NCI-H748 (cell line): ENCODE data around the gene TMEM132D.
"Not testable (repeated sequence)": the region's sequence is repeated elsewhere in the genome, so short reads cannot be mapped to it uniquely, and the experiment has no call there.

Source experiments
- DNase-seq: peaks from one replicate; lab custom pipeline; 2025; ENCODE audit not compliant: unreplicated experiment; lab: John Stamatoyannopoulos, UW

TMEM132D gene

DNA sequence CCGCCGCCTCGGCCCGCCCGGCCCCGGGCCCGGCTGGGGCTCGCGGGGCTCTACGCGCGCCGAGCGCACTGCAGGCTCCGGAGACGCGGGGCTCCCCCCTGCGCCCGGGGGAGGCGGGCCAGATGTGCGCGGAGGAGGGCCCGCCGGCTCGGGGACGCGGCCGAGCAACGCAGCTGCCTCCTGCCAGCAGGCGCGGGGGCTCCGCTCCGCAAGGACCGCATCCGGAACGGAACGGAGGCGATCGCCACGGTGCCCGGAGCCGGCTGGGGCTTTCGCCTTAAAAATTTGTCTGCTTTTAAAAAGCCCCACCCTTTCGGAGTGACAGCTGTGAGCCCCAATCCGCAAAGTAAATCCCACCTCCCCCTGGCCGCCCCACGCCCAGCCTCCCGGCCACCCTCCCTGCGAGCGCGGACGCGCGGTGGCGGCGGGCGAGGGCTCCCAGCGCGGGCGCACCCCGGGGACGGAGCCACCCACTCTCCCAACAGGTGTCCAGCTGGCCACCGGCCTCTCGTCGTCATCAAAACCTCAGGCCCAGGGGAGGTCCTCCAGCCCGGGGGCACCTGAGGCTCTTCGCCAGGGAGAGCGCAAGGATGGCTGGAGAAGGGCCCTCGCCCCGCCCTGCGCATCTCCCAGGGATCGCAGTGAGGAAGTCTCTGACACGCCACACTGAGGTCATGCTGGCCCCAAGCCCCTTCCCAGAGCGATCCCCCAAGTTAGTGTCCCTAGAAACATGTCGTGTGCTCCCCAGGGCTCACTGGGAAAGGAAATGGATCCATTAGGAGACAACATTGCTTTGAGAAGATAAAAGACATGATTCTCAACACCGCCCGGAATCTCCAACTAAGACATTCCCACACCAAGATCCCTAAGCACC, at the start of gene TMEM132D:
TMEM132D (minus strand) TSS at position 70 of the 874 bp plus-strand sequence.
- DNase-seq, result peak; percentile 88

DNA sequence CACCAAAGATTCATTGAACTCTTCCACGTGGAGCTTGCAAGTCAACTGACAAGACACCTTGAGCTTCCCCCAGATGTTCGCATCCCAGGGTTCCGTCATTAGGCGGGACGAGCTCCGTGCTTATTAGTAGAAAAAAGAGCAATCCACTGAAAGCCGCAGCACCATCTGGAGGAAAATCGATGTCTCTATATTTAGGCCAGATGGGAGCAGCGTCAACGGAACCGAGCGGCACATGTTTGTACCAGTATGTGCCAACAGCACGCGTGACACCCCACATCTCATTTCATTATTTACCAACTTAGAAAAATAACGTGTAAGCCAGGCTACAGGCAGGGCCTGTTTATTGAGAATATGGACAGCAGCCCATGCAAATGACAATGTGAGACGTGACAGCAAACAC, 45.8 kb upstream of the TMEM132D start:
- no peak for DNase-seq

DNA sequence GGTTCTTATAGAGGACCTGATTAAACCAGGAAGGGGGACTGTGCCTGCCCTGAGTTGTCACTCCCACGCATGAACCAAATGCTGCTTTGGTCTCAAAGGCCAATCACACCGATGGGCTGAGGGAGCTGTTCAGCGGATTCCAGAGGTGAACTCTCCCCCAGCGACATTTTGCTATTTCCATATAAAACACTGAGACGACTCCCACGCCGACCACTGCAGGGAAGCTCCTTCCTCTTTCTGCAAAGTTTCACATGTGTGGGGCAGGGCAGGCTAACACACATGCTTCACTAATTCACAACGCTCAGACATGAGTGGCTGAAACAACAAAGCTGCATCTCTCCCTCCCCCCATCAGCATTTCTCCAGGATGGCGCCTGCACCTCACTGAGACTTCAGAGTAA, 37.8 kb upstream of the TMEM132D start:
- DNase-seq, result no peak

DNA sequence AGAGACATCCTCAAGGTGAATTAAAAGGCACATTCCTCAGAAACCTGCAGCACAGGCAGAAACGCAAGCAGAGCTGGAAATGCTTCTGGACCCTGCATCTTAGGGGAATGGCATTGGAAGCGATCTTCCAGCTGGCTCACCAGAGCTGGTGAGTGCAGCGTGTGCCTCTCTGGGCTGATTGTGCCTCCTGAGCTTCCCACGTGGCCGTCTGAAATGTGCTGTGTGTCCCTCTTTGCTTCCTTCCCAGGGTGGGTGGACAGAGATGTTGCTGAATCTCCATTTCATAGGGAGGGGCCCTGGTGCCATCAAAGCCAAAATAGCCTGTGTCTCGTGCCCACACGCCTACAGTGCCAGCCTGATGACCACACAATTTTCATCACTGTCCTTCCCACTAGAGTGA, 34.3 kb upstream of the TMEM132D start:
- DNase-seq, result peak; percentile 50

DNA sequence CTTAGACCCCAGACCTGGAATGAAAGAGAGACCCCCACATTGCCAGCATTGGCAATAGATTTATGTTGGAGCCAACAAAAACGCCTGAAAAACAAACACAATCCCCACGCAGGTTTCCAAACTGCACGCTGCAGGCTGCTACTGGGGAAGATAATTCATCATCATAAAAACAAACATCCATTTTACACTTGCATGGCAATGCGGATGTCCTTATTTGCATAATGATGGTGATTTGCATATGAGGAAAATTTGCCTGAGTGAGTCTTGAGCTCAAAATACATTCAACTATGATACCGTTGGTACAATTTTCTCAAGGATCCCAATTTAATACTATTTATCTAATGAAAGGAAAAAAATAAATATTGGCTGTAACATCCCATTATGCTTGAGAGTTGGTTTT, 33.6 kb upstream of the TMEM132D start:
- peak; percentile 83 for DNase-seq

DNA sequence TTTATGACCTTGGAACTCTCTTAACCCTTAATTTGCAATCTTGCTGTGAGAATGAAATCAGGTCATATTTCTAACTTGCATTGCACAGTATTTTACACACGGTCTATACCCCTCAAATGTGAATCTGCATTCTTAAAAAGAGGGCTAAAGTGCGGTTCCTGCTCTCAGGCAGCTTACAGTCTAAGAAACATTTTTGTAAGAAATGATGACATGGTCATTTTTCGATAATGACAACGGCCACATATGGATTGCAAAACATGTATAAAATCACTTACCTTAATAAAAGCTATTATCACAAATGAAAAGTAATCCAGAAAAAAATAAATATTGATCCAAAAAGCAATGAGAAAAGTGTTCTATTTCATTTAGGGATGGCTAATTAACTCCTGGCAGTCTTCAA, 24.8 kb upstream of the TMEM132D start:
- DNase-seq, result no peak

DNA sequence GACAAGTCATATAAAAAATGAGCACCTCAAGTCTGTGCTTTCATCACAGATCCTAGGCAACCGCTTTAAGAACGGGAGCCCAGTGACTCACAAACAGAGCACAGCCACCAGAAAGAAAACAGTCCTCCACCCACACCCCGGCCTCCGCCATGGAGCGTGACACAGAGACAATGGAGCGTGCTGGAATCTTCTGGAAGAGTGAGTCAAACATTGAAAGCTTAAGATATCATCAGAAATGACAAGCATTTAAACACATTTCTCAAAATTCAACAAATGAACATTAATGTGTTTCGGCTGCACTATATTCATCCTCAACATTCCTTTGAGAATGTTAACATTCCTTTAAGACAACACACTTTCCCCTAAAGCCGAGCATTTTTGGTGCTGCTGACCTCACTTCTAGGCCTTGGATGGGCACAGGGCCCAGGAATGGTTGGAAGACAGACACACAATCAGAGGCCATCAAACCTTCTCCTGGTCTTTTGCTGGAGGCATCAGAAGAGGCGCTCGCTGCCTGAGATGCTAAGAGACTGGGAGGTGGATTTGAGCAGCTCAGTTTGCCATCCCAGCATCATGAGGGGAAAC, 23.6 kb upstream of the TMEM132D start:
- no peak for DNase-seq

DNA sequence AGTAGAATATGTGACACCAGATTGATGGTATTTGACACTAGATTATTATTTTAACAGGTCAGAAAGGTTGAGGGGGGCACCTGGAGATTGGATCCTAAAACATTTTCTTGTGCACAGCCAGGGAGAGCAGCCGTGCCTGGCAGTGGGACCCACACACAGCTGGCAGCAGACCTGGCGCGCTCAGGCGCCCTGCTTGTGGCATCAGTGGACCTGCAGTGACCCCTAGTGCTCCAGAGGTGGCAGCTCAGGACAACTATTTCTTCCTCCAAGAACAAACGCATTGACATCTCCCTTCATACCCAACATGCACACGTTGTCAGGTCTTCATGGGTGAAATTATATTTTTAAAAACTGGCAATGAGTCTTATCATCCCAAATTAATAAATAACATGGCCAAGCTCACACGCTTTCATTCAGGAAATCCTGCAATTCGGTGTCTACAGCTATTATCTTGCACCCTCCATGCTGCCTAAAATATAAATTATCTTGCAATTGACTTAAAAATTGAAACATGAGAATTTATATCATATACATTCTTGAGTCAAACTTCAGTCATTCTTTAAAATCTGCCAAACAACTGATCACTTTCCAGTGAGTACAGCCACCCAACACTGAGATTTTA, 7.7 kb upstream of the TMEM132D start:
- peak; percentile 88 for DNase-seq

DNA sequence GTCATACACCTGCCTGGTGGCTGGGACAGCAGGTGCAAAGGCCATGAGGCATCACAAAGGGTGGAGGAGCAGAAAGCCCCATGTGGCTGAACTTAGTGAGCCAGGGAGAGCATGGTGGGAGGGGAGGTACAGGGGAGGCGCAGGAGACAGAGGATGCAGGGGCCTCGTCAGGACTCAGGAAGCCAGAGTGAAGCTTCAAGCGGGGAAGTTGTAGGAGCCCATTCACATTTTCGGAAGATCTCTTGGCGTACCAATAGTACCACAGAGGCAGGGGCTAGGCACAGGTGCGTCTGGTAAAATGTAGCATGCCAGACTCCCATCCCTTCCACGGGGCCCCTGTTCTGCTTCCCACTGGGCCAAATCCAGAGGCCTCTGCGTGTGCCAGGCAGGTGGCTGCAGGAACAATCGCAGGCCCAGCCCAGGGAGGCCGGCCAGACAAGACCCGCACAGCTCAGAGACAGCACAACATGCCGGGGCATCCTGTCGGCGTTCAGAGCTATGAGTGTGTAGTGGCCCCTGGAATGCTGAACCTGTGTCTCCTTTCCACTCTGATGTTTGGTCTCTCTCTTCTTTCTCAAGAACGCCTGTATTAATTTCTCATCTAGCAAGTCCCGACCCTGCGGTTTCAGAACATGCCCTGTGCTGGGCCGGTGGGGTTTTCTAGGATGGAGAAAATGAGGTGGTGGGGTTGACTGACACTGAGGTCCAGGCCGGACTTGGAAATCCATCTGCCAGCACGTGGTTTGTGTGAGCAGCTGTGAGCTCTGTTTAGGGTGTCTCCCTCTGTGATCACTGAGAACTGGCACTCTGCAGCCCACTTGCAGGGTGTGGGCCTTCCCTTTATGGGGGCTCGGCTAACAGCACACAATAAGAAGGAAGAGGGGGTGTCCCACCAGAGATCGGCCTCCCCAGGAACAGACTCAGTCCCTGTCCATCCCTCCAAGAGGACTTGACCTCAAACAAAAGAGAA, 5.5 kb upstream of the TMEM132D start:
- no peak for DNase-seq

DNA sequence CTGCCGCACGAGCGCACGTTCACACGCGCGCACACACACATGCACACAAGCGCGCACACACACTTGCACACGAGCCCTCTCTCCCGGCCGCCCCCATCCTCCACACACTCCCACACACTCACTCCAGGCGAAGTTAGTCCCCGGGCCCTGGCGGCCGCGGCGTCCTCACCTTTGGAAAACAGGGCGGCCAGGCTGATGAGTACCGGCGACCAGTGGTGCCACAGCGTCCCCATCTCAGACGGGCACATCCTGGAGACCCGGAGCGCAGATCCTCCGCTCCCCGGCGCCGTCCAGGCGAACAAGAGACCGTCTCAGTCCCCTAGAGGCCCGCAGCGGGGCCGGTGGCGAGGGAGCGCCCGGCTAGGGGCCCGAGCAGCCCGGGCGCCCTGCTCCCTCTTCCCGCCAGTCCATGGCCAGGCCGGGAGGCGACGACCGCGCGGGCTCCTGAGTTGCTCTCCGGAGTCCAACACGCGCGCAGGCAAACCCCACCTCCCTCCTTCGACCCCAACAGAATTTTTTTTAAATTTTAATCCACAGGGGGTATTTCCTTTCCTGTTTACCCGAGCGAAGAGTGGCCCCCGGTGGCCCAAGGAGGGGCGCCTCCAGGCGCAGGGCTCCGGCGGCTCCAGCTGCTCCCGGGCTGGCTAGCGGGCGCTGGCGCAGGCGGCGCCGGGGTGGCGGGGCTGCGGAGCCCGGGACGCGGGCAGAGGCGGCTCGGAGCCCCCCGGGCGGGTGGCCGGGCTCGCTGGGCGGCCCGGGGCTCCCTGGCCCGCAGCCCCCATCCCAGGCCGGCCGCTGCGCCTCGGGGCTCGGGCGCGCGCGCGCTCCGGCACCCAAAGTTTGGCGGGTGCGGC, 506 bp downstream of the TMEM132D start:
- peak; percentile 82 for DNase-seq

DNA sequence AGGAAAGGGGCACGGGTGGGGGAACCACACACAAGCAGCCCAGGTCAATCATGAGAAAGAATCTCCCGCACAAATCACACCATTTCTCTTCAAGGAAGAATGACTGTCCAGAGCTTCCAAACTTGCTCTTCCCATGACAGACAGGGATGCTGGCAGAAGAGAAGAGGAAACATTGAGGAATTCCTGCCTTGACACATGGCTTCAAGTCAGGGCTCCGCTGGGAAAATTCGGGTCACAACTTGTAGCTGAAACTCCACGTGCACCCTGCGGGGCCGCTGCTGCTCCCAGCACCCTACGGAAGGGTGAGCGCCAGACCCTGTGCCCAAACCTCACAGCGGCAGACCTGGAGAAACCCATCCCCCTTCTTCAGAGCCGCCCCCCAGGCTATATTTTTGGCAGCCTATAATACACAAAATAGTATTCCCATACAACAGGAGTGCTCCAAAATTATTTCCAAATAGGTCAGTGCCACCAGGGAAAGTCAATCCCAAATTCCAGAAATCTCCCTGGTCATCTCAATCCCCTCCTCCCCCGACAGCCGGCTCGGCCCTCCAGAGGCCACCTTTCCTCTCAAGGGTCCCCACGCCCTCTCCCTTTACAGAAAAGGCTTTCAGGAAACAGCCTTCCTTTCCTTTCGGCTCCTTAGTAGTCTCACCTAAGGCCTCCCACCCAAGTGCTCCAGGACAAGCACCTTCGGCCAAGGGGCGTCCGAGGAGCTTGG, 1.3 kb downstream of the TMEM132D start:
- DNase-seq, result peak; percentile 74

DNA sequence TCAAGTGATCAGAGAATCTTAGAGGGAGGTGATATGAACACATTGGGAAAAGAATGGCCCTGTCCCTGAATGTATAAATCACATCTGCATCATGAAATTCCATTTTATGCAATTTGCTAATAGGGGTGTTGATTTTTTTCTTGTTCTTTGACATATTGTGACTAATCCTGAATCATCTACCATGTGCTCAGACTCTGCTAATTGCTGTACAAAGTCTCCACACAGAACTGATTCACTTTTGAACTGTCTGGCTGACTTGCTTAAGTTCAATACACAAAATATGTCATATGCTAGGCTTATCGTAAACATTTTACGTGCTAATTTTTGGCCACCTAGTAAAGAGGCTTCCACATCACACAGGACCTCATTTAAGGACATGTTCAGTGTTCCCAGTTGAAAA, 2.6 kb downstream of the TMEM132D start:
- no peak for DNase-seq

DNA sequence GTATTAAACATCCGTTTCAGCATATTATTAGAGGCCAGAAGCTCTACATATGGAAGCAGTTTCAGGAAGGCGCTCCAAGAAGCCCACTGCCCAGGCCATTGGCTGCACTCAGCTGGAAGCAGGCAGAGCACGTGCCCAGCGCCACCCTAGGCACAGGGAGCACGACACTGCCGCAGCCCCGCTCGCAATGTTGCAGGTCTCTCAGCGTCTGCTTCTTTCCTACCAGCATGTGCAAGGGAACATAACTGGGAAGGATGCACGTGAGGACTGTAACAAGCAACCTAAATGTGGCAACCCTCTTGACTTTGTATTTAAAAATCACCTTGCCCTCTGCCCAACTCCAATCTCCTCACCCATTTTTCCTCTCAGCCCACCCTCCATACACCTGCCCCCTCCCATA, 3.5 kb downstream of the TMEM132D start:
- no peak for DNase-seq

DNA sequence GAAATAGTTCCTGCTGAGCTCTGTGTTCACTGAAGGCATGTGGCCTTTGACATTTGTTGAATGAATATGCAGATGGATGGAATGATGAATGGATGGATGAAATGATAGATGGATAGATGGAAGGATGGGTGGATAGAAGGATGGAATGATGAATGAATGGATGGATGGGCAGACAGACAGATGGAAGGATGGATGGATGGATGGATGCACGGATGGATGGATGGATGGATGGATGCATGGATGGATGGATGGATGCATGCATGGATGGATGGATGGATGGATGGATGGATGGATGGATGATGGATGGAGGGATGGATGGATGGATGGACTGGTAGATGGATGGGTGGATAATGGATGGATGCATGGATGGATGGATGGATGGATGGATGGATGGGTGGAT, 4.8 kb downstream of the TMEM132D start:
- not testable (repeated sequence) for DNase-seq

DNA sequence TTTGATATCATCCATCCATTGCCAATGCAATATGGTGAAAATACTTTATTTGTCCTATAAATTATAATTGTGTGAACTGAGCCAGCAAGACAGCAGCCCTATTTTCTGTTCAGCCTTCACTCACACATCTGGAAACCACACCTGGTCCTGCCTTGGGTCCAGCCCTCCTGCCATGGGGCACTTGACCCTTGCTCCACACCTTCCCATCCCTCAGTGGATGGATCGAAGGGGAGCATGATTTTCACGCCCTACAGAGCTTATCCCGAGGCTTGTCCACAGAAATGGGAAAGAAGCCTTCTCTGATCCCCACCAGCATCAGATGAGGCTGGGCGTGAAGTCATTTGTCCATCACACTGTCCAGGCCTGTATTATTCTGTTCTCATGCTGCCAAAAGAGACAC, 10.1 kb downstream of the TMEM132D start:
- no peak for DNase-seq

DNA sequence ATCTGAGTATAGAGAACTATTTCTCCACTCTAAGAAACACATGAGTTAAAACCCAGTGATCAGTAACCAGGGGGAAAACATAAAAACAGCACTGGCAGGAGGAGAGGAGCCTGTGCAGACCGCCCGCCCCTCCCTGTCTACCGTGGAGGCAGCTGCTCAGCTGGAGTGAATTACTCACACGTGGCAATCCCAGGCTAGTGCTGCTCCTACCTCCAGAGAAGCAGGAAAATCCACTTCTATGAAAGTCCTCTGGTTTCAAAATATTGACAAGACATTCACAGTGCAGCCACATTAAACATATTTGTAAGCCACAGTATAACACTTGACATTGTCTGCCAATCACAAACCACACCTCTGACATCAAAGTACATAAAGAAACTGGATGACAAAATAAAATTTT, 16.7 kb downstream of the TMEM132D start:
- peak; percentile 99 for DNase-seq

DNA sequence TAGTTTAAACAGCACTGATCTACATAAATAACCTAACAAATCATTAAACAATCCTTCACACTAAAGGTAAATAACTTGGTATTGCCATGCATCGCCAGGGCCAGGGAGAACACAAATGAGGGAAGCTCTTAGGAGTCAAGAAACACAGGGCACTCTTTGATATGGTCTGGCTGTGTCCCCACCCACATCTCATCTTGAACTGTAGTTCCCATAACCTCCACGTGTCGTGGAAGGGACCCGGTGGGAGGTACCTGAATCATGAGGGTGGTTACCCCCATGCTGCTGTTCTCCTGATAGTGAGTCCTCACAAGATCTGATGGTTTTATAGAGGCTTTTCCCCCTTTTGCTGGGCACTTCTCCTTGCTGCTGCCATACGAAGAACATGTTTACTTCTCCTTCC, 17.3 kb downstream of the TMEM132D start:
- DNase-seq, result peak; percentile 19

DNA sequence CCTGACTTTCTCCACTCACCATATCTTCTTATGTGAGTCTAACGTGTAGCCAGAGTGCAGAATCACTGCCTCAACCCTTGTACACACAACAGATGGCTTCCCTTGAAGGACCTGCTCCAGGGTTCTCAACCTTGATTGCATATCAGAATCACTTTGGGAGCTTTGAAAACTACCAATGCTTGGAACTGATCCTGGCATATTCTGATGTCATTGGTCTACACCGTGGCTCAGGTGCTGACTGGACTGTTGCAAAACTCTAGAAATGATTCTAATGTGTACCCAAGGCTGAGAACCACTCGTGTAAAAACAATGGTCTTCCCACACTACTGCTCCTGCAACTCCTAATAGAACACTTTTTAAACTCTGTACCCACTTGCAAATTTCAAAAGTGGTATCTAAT, 18.5 kb downstream of the TMEM132D start:
- DNase-seq, result no peak

DNA sequence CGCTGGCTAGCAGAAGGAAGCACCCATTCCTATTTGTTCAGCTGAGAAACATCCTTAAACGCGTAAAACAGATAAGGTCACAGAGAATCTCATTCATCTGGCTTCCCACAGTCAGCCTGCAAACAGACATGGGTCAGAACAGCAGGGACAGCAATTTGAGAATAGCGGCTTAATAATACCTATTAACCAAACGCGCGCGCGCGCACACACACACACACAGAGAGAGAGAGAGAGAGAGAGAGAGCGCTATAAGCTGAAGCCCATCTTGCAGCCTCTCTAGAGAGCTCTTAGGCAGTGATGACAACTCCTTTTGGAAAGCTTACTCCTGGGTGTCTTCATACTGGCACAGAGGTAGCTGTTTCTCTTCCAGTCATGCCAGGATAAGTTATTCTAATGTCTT, 26.4 kb downstream of the TMEM132D start:
- peak; percentile 96 for DNase-seq

DNA sequence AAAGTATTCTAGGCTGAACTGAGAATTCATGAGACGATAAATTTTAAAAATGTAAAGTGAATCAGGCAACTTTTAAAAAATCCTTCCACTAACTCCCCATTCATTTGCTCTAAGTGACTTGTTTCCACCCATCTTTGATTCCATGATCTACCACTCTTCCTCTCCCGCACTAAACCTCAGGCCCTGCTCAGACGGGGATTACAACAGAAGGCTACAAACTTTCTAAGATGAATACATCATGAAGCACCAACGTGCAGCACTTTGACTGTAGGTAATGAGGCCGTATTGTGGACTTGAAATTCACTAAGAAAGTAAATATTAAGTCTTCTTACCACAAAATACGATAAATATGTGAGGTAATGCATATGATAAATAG, 30.0 kb downstream of the TMEM132D start:
- DNase-seq, result peak; percentile 31
